Bronchial epithelial cell (primary cell): ENCODE data around the gene TAS1R1. TPM values are rescaled to one million over a fixed set of nuclear protein-coding genes. Genes with fewer than 3 reads are reported as not detected.
"Not testable (repeated sequence)": the region's sequence is repeated elsewhere in the genome, so short reads cannot be mapped to it uniquely, and the experiment has no call there.

ENCODE experiments used
- DNase-seq: peaks from one replicate; pipeline ENCODE4 v3.0.0-alpha.2; 2010; ENCODE audit warnings: low read depth
- FAIRE-seq: peaks from 2 replicates; lab custom pipeline; 2011; peaks lifted over from hg19 to GRCh38; lab: Jason Lieb, UNC
- H3K27me3 ChIP-seq: 2 replicates; pipeline ENCODE4 v1.5.1; 2011; ENCODE audit warnings: low read length; ENCODE audit not compliant: control insufficient read depth, insufficient read depth
- H3K36me3 ChIP-seq: 2 replicates; pipeline ENCODE4 v1.5.1; 2011; ENCODE audit warnings: low read length; ENCODE audit not compliant: control insufficient read depth, insufficient read depth
- H3K4me3 ChIP-seq: 2 replicates; pipeline ENCODE4 v1.5.1; 2011; ENCODE audit warnings: mild to moderate bottlenecking, low read depth, low read length, control low read depth
- CTCF ChIP-seq: IDR thresholded peaks from 2 replicates; pipeline ENCODE4 v1.5.1; 2011; ENCODE audit warnings: mild to moderate bottlenecking, moderate library complexity, low read length, control low read depth, inconsistent platforms; ENCODE audit not compliant: insufficient read depth, severe bottlenecking
- total RNA-seq: library from RNA; depleted of rRNA; stranded (reverse); fragments of >200 nt; gene quantifications from 2 replicates; pipeline ENCODE4 v1.2.1, GENCODE V29; 2014

Gene TAS1R1
- total RNA-seq, 1 donor from 2014 or later, result not detected

GRCh38 chr1:6594977-6595740 lies 40.1 kb downstream of the TAS1R1 start:
- no peak for TF ChIP-seq CTCF

GRCh38 chr1:6596351-6596750 lies 41.2 kb downstream of the TAS1R1 start:
- DNase-seq (no peak), FAIRE-seq (no peak)
- no peak for TF ChIP-seq CTCF
- H3K4me3 ChIP-seq, result no peak overlapping the region
- no peaks in the 10 kb centered on the region for H3K27me3 ChIP-seq
- peaks cover 57% of the 10 kb centered on the region for H3K36me3 ChIP-seq

More at GRCh38 chr1:6594977-6595740, 40.1 kb downstream of the TAS1R1 start:
- Histone ChIP-seq H3K36me3 (peaks cover 57% of the 10 kb centered on the region), H3K27me3 (no peaks in the 10 kb centered on the region), H3K4me3 (no peak overlapping the region)
- no peak for DNase-seq
- FAIRE-seq, result peak; percentile 28

- Histone ChIP-seq H3K36me3 (peaks cover 54% of the 10 kb centered on the region), H3K4me3 (no peak overlapping the region), H3K27me3 (no peaks in the 10 kb centered on the region)
- FAIRE-seq (no peak), DNase-seq (no peak)
- no peak for TF ChIP-seq CTCF
Measured at GRCh38 chr1:6596886-6597776, 42.0 kb downstream of the TAS1R1 start.

GRCh38 chr1:6597777-6598131 lies 42.6 kb downstream of the TAS1R1 start:
- TF ChIP-seq CTCF, result no peak
- Histone ChIP-seq H3K4me3 (no peak overlapping the region), H3K36me3 (peaks cover 52% of the 10 kb centered on the region), H3K27me3 (no peaks in the 10 kb centered on the region)
- DNase-seq (no peak), FAIRE-seq (no peak)

- FAIRE-seq (no peak), DNase-seq (peak; percentile 86)
- Histone ChIP-seq H3K27me3 (no peaks in the 10 kb centered on the region), H3K4me3 (peak overlapping the region; percentile 99), H3K36me3 (peaks cover 42% of the 10 kb centered on the region)
- peak; percentile 18 for TF ChIP-seq CTCF
Measured at GRCh38 chr1:6599141-6599975, 44.3 kb downstream of the TAS1R1 start.

GRCh38 chr1:6599991-6600390 lies 44.9 kb downstream of the TAS1R1 start:
- FAIRE-seq, DNase-seq, H3K27me3 ChIP-seq: not testable (repeated sequence)
- Histone ChIP-seq H3K4me3 (peak overlapping the region; percentile 99), H3K36me3 (peaks cover 40% of the 10 kb centered on the region)
